ENCODE measurements around the gene ARID1B.

DNA sequence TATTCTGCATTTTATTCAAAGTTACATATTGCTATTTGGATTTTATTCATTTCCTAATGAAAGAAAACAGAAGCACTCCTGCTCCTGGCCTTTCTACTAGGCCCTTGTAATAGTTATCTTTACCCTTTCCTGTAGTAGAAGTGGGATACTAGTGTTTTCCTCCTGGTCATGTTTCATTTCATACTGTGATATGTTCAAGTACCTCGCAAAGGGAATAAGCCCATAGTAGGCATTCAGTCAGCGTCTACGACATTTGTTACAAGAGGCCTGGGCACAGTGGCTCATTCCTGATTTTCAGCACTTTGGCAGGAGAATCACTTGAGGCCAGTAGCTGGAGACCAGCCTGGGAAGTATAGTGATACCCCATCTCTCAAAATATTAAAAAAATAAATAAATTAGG is 154.1 kb downstream of the ARID1B start:
- TF ChIP-seq, protein P1, sequence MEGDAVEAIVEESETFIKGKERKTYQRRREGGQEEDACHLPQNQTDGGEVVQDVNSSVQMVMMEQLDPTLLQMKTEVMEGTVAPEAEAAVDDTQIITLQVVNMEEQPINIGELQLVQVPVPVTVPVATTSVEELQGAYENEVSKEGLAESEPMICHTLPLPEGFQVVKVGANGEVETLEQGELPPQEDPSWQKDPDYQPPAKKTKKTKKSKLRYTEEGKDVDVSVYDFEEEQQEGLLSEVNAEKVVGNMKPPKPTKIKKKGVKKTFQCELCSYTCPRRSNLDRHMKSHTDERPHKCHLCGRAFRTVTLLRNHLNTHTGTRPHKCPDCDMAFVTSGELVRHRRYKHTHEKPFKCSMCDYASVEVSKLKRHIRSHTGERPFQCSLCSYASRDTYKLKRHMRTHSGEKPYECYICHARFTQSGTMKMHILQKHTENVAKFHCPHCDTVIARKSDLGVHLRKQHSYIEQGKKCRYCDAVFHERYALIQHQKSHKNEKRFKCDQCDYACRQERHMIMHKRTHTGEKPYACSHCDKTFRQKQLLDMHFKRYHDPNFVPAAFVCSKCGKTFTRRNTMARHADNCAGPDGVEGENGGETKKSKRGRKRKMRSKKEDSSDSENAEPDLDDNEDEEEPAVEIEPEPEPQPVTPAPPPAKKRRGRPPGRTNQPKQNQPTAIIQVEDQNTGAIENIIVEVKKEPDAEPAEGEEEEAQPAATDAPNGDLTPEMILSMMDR (conservative IDR thresholded peaks at IDR 0.05): no peak
- TF ChIP-seq EZH2 (IDR thresholded peaks at IDR 0.05; ENCODE audit: low read depth): no peak

Measured in PC-9 (cell line).